OCI-LY7 (cell line): ENCODE results near the gene INPP5A. TPM values are rescaled to one million over a fixed set of nuclear protein-coding genes. Genes with fewer than 3 reads are reported as not detected.

Experiments used
- BruUV-seq: library from RNA; stranded (reverse); fragments of 400-500 nt; replicated peaks from 2 replicates; lab custom pipeline; 2021; lab: Mats Ljungman, UMichigan
- CTCF ChIA-PET: fragments of 300-600 bp; sonication (Branson Sonifier 250); formaldehyde crosslinking; loops from one replicate; lab custom pipeline; 2022; ENCODE audit warnings: antibody characterized with exemption; ENCODE audit not compliant: unreplicated experiment; lab: Charles Lee
- POLR2A ChIA-PET: fragments of 300-600 bp; sonication (Branson Sonifier 250); formaldehyde crosslinking; loops from one replicate; lab custom pipeline; 2022; ENCODE audit warnings: antibody characterized with exemption; lab: Charles Lee
- DNase-seq: peaks from one replicate; pipeline ENCODE4 v3.0.0-alpha.2; 2015; ENCODE audit warnings: low spot score
- H2AFZ ChIP-seq: fragments of 200-600 bp; sonication (generic), shearing (Covaris generic); 2 replicates; pipeline ENCODE4 v1.6.1; 2014; ENCODE audit warnings: mild to moderate bottlenecking, antibody characterized with exemption, low read length, moderate library complexity
- H3K27ac ChIP-seq: fragments of 200-600 bp; sonication (generic); 2 replicates; pipeline ENCODE4 v1.5.1; 2014; ENCODE audit warnings: mixed run types, low read depth, mild to moderate bottlenecking, moderate library complexity, low read length, inconsistent platforms; ENCODE audit not compliant: poor library complexity, severe bottlenecking
- H3K36me3 ChIP-seq: fragments of 200-600 bp; sonication (generic); 2 replicates; pipeline ENCODE4 v1.6.1; 2014; ENCODE audit warnings: mild to moderate bottlenecking, antibody characterized with exemption, low read length, moderate library complexity, mixed read lengths; ENCODE audit not compliant: insufficient read depth
- H3K4me1 ChIP-seq: fragments of 200-600 bp; sonication (generic); 2 replicates; pipeline ENCODE4 v1.5.1; 2014; ENCODE audit warnings: mild to moderate bottlenecking, low read length; ENCODE audit not compliant: insufficient read depth, poor library complexity, severe bottlenecking
- H3K4me2 ChIP-seq: fragments of 200-600 bp; sonication (generic); 2 replicates; pipeline ENCODE4 v1.6.1; 2014; ENCODE audit warnings: mild to moderate bottlenecking, low read length
- H3K4me3 ChIP-seq: fragments of 200-600 bp; sonication (generic); 2 replicates; pipeline ENCODE4 v1.5.1; 2014; ENCODE audit warnings: mild to moderate bottlenecking, low read depth, low read length; ENCODE audit not compliant: poor library complexity, severe bottlenecking
- H3K79me2 ChIP-seq: fragments of 200-600 bp; sonication (generic); 2 replicates; pipeline ENCODE4 v1.6.1; 2016; ENCODE audit warnings: low read depth, mild to moderate bottlenecking, low read length, moderate library complexity, mixed read lengths; ENCODE audit not compliant: insufficient read depth
- H3K9me2 ChIP-seq: fragments of 200-600 bp; sonication (generic); 2 replicates; pipeline ENCODE4 v1.6.1; 2016; ENCODE audit warnings: mild to moderate bottlenecking, low read length, mixed read lengths; ENCODE audit not compliant: insufficient read depth
- H3K9me3 ChIP-seq: fragments of 200-600 bp; sonication (generic); 2 replicates; pipeline ENCODE4 v1.6.1; 2014; ENCODE audit warnings: mild to moderate bottlenecking, mixed run types, low read length, mixed read lengths
- H4K20me1 ChIP-seq: fragments of 200-600 bp; sonication (generic); 2 replicates; pipeline ENCODE4 v1.6.1; 2014; ENCODE audit warnings: mild to moderate bottlenecking, antibody characterized with exemption, low read length, moderate library complexity, mixed read lengths; ENCODE audit not compliant: insufficient read depth
- EZH2phosphoT487 ChIP-seq: fragments of 200-600 bp; sonication (generic); IDR thresholded peaks from 2 replicates; pipeline ENCODE4 v1.6.1; 2018; ENCODE audit warnings: low read depth, borderline replicate concordance, mild to moderate bottlenecking, mixed run types, antibody characterized with exemption, low read length, moderate library complexity, mixed read lengths
- intact Hi-C: fragments of 100-400 bp; cut with micrococcal nuclease; formaldehyde crosslinking; loops from one replicate; pipeline ENCODE4 v1.10.0; 2022; ENCODE audit not compliant: unreplicated experiment
- total RNA-seq, 2 experiments: library from RNA; depleted of rRNA in 1 of 2; stranded (reverse); fragments of >200 nt in 1 of 2; shearing (Covaris generic) in 1 of 2; gene quantifications; 2 replicates each; pipeline ENCODE4 v1.2.3, GENCODE V29; 2014 to 2022
- TF ChIP-seq, protein P1 (sequence below): fragments of 200-600 bp; sonication (generic); conservative IDR thresholded peaks from 2 replicates; pipeline ENCODE4 v1.5.1; 2014; ENCODE audit warnings: mild to moderate bottlenecking, antibody characterized with exemption, low read length, moderate library complexity, mixed read lengths

Gene INPP5A
- total RNA-seq, 2 experiments from 2014 or later: 14.5 to 18.4 TPM

DNA sequence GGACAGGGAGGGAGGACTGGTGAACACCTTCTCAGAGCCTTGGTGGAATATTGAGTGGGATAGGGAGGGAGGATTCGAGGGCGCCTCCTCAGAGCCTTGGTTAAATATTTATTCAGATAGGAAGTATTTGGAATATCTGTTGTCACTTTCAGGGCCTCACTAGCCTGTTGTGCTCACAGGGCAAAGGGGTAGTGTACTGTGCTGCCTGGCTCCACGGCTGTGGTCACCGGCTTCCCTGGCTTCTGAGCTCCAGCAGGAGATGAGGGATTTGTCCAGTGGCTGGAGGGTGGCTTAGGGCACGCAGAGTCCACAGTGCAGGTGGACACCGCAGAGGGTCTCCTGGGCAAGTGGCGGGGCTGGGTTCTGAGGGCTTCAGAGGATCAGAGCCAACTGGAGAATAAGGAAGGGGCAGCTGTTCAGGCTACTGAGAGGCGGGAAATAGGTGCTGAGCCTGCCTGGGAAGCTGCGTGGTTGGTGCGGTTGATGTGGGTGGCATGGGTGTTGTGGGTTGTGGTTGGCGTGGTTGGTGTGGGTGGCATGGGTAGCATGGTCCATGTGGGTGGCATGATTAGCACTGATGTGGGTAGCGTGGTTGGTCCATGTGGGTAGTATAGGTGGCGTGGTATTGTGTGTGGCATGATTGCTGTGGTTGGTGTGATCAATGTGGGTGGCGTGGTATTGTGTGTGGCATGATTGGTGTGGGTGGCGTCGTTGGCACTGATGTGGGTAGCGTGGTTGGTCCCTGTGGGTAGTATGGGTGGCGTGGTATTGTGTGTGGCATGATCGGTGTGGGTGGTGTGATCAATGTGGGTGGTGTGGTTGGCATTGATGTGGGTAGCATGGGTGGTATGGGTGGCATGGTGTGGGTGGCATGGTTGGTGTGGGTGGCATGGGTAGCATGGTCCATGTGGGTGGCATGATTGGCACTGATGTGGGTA lies 16.7 kb downstream of the INPP5A start:
- ChIA-PET POLR2A (interaction anchor here (0.9 to 1.1 kb wide), 2 partner anchors 15 to 17 kb away, joined by 3 to 8 read pairs; no protein-coding TSS in a partner anchor), CTCF (no interaction called here)
- H3K4me1 ChIP-seq: peaks cover 68% of the 10 kb centered on the region
- intact Hi-C loops: no loop called here
- no peaks in the 10 kb centered on the region for H3K9me3 ChIP-seq
- TF ChIP-seq, protein P1, sequence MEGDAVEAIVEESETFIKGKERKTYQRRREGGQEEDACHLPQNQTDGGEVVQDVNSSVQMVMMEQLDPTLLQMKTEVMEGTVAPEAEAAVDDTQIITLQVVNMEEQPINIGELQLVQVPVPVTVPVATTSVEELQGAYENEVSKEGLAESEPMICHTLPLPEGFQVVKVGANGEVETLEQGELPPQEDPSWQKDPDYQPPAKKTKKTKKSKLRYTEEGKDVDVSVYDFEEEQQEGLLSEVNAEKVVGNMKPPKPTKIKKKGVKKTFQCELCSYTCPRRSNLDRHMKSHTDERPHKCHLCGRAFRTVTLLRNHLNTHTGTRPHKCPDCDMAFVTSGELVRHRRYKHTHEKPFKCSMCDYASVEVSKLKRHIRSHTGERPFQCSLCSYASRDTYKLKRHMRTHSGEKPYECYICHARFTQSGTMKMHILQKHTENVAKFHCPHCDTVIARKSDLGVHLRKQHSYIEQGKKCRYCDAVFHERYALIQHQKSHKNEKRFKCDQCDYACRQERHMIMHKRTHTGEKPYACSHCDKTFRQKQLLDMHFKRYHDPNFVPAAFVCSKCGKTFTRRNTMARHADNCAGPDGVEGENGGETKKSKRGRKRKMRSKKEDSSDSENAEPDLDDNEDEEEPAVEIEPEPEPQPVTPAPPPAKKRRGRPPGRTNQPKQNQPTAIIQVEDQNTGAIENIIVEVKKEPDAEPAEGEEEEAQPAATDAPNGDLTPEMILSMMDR: no peak
- no peak for TF ChIP-seq EZH2phosphoT487
- H3K4me3 ChIP-seq: no peak overlapping the region
- BruUV-seq: no TSS peak
- H3K9me2 ChIP-seq: no peaks in the 10 kb centered on the region
- no peaks in the 10 kb centered on the region for H3K36me3 ChIP-seq
- H3K4me2 ChIP-seq: peak overlapping the region; percentile 73; the same call in 1 of the 2 replicates
- H3K79me2 ChIP-seq: peaks cover 20% of the 10 kb centered on the region; the same call in 1 of the 2 replicates
- no peak overlapping the region for H2AFZ ChIP-seq
- DNase-seq: no peak
- H4K20me1 ChIP-seq: no peaks in the 10 kb centered on the region
- no peak overlapping the region for H3K27ac ChIP-seq

DNA sequence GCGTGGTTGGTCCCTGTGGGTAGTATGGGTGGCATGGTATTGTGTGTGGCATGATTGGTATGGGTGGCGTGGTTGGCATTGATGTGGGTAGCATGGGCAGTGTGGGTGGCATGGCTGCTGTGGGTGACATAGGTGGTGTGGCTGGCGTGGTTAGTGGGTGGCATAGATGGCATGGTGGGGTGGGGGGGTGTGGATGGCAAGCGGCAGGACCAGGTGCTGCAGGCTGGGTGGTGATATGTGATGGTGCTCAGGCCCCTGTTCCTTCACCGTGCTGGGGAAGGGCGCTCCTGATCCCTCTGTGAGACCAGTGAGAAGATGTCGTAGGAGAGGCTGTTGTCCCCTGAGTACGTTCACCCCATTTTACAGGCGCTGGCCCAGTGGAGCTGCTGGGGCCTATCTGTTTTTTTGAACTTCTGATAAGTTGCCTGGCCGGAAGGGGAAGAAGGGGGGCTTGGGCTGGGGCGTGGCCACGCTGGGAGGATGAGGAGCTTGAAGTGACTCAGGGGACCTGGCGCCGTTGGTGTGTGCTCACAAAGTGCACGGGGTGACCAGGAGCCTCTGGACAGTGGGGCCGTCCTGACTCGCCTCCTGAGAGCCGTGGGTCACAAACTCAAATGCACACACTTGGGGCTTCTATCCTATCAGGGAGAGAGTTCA lies 17.5 kb downstream of the INPP5A start:
- ChIA-PET CTCF (no interaction called here), POLR2A (interaction anchor here (0.6 to 1.1 kb wide), 4 partner anchors 13 to 29 kb away, joined by 3 to 8 read pairs (median 4); no protein-coding TSS in a partner anchor)
- peak overlapping the region; percentile 69 for H3K27ac ChIP-seq
- H3K9me3 ChIP-seq: no peaks in the 10 kb centered on the region
- peak; percentile 82 for DNase-seq
- H3K4me2 ChIP-seq: peak overlapping the region; percentile 73
- H3K36me3 ChIP-seq: no peaks in the 10 kb centered on the region
- no TSS peak for BruUV-seq
- peaks cover 20% of the 10 kb centered on the region; the same call in 1 of the 2 replicates for H3K79me2 ChIP-seq
- peak overlapping the region; percentile 55 for H2AFZ ChIP-seq
- H3K4me1 ChIP-seq: peaks cover 70% of the 10 kb centered on the region
- H3K9me2 ChIP-seq: no peaks in the 10 kb centered on the region
- intact Hi-C loops: no loop called here
- TF ChIP-seq, protein P1: no peak
- no peak for TF ChIP-seq EZH2phosphoT487
- H4K20me1 ChIP-seq: no peaks in the 10 kb centered on the region
- peak overlapping the region; percentile 54 for H3K4me3 ChIP-seq
